Fibroblast of the aortic adventitia (primary cell): ENCODE results near the gene PCDHGC5. TPM values are rescaled to one million over a fixed set of nuclear protein-coding genes. Genes with fewer than 3 reads are reported as not detected.

Experiments used
- DNase-seq: peaks from one replicate; pipeline ENCODE4 v3.0.0-alpha.2; 2010; ENCODE audit warnings: low read depth
- H3K4me3 ChIP-seq: 2 replicates; pipeline ENCODE4 v1.5.1; 2011; ENCODE audit warnings: low read depth, mild to moderate bottlenecking, control low read depth, low read length, moderate library complexity
- total RNA-seq: library from RNA; depleted of rRNA; stranded (reverse); fragments of >200 nt; gene quantifications from 2 replicates; pipeline ENCODE4 v1.2.3, GENCODE V29; 2012; ENCODE audit warnings: low replicate concordance
- TF ChIP-seq, protein P1 (sequence below): IDR thresholded peaks from 2 replicates; pipeline ENCODE4 v1.5.1; 2011; ENCODE audit warnings: mild to moderate bottlenecking, low read length, control low read depth, inconsistent platforms; ENCODE audit not compliant: insufficient read depth

PCDHGC5 gene
- total RNA-seq, 1 donor, result 7.0 TPM

DNA sequence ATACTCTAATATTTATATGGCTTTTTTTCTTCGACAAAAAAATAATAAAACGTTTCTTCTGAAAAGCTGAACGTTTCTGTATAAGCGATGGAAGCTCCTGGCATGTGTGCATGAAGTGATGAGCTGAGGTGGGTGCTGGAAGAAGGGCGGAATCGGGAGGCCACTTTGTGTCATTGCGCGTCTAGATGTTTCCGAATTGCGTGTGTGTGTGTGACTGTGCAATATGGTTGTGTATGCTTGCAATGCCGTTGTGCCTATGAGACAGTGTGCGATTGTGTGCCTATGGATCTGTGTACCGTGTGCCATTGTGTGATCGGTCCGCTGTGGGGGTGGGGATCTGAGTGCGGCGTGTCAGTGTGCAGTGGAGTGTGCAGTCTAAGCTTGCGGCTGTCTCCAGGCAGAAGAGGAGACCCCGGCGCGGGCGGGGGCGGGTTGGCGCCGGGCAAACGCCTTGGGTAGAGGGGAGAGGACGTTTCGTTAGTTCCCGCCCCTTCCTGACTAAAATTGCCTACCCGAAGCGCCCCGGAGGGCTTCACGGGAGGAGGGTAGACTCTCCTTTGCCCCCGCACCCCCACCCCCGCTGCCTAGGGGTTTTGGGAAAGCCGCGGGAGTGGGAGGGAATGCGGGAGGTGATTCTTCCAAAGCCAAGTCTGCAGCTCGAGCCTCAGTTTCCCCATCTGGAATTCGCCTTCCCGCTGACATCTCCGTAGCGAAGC is 24.2 kb downstream of the PCDHGC5 start:
- peak overlapping the region; percentile 54 for H3K4me3 ChIP-seq
- DNase-seq, result no peak
- TF ChIP-seq, protein P1, sequence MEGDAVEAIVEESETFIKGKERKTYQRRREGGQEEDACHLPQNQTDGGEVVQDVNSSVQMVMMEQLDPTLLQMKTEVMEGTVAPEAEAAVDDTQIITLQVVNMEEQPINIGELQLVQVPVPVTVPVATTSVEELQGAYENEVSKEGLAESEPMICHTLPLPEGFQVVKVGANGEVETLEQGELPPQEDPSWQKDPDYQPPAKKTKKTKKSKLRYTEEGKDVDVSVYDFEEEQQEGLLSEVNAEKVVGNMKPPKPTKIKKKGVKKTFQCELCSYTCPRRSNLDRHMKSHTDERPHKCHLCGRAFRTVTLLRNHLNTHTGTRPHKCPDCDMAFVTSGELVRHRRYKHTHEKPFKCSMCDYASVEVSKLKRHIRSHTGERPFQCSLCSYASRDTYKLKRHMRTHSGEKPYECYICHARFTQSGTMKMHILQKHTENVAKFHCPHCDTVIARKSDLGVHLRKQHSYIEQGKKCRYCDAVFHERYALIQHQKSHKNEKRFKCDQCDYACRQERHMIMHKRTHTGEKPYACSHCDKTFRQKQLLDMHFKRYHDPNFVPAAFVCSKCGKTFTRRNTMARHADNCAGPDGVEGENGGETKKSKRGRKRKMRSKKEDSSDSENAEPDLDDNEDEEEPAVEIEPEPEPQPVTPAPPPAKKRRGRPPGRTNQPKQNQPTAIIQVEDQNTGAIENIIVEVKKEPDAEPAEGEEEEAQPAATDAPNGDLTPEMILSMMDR, result no peak

DNA sequence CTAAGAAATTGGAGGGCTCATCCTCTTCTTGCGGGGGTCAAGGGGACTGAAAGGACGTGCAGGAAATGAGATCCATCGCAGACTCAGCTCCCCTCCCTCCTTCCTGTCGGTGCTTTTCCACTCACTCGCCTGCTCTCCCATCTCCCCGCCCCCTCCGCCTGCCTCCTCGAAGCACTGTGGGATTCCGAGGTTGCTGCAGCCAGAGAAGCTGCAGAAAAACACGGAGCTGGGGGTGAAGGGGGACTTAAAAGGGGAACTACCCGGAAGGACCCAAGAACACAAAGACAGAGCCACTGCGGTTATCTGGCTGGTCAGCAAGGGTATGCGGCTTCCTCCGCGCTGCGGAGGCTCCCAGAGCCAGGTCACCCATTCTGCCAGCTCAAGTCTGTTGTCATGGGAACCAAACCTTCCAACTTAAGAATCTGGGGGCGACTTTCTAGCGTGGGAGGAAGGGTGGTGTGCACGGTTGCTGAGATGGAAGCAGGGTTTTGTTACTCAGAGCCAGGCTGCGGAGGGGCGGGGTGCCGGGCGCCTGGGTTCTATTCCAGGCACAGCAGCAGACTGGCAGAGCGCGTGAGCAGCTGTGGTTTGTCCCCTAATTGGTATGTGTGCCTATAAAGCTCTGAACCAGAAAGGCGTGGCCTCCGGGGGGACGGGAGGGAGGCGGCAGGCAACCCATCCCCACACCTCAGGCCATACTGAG is 24.9 kb downstream of the PCDHGC5 start:
- peak; percentile 89 for DNase-seq
- TF ChIP-seq, protein P1, result no peak
- peak overlapping the region; percentile 54 for H3K4me3 ChIP-seq

DNA sequence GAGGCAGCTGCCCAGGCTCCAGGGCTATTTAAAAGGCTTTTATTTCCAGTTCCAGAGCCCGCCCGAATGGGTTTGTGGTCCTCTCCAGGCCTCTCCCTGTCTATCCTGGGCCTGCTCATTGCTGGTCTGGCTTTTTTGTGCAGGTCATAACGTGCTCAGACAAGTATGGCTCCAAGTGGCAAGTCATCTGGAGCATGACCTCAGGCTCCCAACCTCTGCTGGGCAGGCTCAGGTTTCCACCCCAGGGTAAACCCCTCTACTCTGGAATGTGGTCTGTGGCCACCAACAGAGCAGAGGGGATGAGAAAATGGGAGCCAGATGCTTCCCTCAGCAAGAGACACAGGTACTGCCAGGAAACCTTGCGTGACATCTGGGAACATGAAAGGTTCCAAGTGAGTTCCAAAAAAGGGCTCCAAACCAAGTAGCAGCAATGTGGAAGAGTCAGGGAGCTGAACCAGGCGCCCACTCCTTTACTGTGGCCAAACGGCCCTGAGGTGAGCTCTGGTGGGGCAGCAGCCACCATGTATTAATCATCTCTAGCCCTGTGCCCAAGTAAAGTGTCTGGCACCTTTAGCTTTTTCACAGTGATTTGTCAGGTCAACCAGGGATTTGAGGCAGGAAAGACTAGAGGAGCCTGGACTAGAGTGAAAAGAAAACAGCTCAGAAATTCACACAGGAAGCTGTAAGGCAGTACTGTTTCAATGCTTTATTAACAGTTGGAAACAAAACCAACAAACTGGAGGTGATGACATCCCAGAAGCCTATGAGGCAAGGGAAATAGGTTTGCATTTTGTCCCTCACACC is 25.7 kb downstream of the PCDHGC5 start:
- TF ChIP-seq, protein P1, result no peak
- peak; percentile 58 for DNase-seq
- H3K4me3 ChIP-seq, result peak overlapping the region; percentile 10

DNA sequence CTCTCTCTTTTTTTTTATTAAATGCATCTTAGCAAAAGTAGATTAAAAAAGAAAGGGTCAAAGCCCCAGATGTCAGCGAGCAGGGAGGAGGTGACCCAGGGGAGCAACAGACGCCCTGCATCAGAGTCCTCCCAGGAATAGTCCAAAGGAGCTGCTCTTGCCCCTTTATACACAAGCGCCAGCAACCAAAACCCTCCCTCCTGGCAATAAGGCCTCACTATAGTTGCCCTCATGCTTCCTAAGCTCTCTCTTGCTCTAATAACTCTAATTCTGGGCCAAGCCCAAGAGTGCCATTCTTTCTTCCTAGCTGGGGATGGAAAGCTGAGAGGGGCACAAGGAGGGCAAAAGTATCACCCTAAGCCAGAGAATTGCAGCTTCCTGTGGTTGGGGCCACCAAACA is 26.3 kb downstream of the PCDHGC5 start:
- DNase-seq, result no peak

DNA sequence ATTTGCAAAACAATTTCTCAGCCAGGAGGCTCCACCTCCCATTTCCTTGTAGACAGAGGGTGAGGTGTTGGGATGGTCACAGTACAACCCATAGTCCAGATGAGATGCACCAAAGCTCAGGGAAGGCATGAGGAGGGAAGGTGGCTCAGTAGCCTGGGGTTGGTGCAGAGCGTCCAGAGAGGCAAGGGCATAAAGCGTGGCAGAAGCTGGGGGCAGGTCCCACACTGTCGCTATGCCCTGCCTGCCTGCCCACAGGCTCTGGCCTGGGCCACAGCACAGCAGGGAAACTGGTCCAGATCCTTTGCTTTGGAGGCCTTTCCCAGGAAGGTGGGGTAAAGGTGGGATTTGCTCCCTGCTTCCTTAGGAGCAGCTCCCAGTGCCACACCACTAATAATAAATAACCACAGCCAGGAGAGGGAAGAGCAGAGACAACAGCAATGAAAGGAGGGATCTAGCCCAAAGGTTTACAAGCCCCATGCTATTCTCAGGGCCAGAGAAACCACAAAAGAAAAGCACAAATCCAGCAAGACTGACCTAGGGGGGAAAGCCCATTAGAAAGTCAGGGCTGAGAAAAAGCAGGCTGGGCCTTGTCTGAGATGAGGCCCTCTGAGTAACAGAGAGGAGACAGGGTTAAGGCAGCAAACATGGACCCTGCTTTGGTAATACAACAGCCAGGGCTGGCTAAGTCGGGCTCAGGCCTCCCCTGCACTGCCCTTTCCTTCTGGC is 27.2 kb downstream of the PCDHGC5 start:
- TF ChIP-seq, protein P1, result no peak
- H3K4me3 ChIP-seq, result no peak overlapping the region
- DNase-seq, result no peak

More for the DNA sequence above, 26.3 kb downstream of the PCDHGC5 start:
- H3K4me3 ChIP-seq, result no peak overlapping the region
- TF ChIP-seq, protein P1, result no peak

DNA sequence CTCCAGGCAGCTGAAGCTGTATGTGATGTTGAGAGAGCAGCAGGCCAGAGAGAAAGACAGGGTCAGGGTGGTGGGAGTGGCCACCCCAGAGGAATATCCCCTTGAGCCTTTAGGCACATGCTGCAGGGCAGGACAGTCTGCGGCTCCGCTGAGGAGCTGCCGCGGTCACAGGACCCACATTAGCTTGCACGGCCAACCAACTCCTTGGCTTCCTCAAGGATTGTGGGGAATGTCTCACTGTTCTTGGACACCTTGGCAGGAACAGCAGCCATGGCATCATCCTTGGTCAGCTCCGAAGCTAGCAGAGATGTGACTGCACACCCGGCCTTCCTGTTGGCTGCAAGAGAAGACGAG is 27.8 kb downstream of the PCDHGC5 start:
- H3K4me3 ChIP-seq, result no peak overlapping the region
- TF ChIP-seq, protein P1, result no peak
- DNase-seq, result peak; percentile 68
